Kidney epithelial cell (primary cell): ENCODE results near the gene CNTN1. TPM values are rescaled to one million over a fixed set of nuclear protein-coding genes. Genes with fewer than 3 reads are reported as not detected.

Source experiments
- DNase-seq: peaks from one replicate; pipeline ENCODE4 v3.0.0-alpha.2; 2010; ENCODE audit warnings: low read depth
- H3K27me3 ChIP-seq: 2 replicates; pipeline ENCODE4 v1.6.0; 2011; ENCODE audit warnings: low read length; ENCODE audit not compliant: control insufficient read depth, insufficient read depth
- H3K36me3 ChIP-seq: 2 replicates; pipeline ENCODE4 v1.5.1; 2011; ENCODE audit warnings: low read length; ENCODE audit not compliant: control insufficient read depth, insufficient read depth
- H3K4me3 ChIP-seq: 2 replicates; pipeline ENCODE4 v1.5.1; 2011; ENCODE audit warnings: low read depth, mild to moderate bottlenecking, control low read depth, low read length
- CTCF ChIP-seq: IDR thresholded peaks from 2 replicates; pipeline ENCODE4 v1.5.1; 2011; ENCODE audit warnings: mild to moderate bottlenecking, moderate library complexity, low read length, control low read depth, inconsistent platforms; ENCODE audit not compliant: insufficient read depth, poor library complexity, severe bottlenecking
- total RNA-seq: library from RNA; depleted of rRNA; stranded (reverse); fragments of >200 nt; gene quantifications from 2 replicates; pipeline ENCODE4 v1.2.3, GENCODE V29; 2015

CNTN1 gene
- total RNA-seq, 1 donor from 2014 or later = 1.5 TPM

GRCh38 chr12:40971911-40972310, 279.7 kb downstream of the CNTN1 start:
- no peak for TF ChIP-seq CTCF

GRCh38 chr12:40976546-40976945, 284.3 kb downstream of the CNTN1 start:
- Histone ChIP-seq H3K27me3 (no peaks in the 10 kb centered on the region), H3K36me3 (no peaks in the 10 kb centered on the region), H3K4me3 (no peak overlapping the region)
- no peak for TF ChIP-seq CTCF
- DNase-seq = no peak

More at GRCh38 chr12:40971911-40972310, 279.7 kb downstream of the CNTN1 start:
- no peak overlapping the region for H3K4me3 ChIP-seq
- no peaks in the 10 kb centered on the region for H3K36me3 ChIP-seq
- DNase-seq = no peak
- H3K27me3 ChIP-seq = no peaks in the 10 kb centered on the region

GRCh38 chr12:40980427-40980961, 288.3 kb downstream of the CNTN1 start:
- no peak overlapping the region for H3K4me3 ChIP-seq
- DNase-seq = no peak

GRCh38 chr12:40986001-40986400, 293.8 kb downstream of the CNTN1 start:
- no peak for DNase-seq
- no peak for TF ChIP-seq CTCF
- no peaks in the 10 kb centered on the region for H3K27me3 ChIP-seq
- no peak overlapping the region for H3K4me3 ChIP-seq
- H3K36me3 ChIP-seq = no peaks in the 10 kb centered on the region

More at GRCh38 chr12:40980427-40980961, 288.3 kb downstream of the CNTN1 start:
- Histone ChIP-seq H3K36me3 (no peaks in the 10 kb centered on the region), H3K27me3 (no peaks in the 10 kb centered on the region)
- no peak for TF ChIP-seq CTCF

- DNase-seq = no peak
- Histone ChIP-seq H3K36me3 (no peaks in the 10 kb centered on the region), H3K27me3 (no peaks in the 10 kb centered on the region), H3K4me3 (no peak overlapping the region)
- TF ChIP-seq CTCF = no peak
Measured at GRCh38 chr12:40988355-40988754, 296.1 kb downstream of the CNTN1 start.

- TF ChIP-seq CTCF = no peak
- Histone ChIP-seq H3K4me3 (no peak overlapping the region), H3K36me3 (no peaks in the 10 kb centered on the region), H3K27me3 (no peaks in the 10 kb centered on the region)
- no peak for DNase-seq
Measured at GRCh38 chr12:40988824-40989223, 296.6 kb downstream of the CNTN1 start.
